GM19025 (cell line): Measurements from ENCODE around the gene TMEM30A.

Experiments used
- ATAC-seq: cut with Tn5 transposase; IDR thresholded peaks from one replicate; pipeline ENCODE4 v1.9.1; 2021; ENCODE audit warnings: mild to moderate bottlenecking, low read depth, moderate library complexity; ENCODE audit not compliant: unreplicated experiment

Gene TMEM30A

DNA sequence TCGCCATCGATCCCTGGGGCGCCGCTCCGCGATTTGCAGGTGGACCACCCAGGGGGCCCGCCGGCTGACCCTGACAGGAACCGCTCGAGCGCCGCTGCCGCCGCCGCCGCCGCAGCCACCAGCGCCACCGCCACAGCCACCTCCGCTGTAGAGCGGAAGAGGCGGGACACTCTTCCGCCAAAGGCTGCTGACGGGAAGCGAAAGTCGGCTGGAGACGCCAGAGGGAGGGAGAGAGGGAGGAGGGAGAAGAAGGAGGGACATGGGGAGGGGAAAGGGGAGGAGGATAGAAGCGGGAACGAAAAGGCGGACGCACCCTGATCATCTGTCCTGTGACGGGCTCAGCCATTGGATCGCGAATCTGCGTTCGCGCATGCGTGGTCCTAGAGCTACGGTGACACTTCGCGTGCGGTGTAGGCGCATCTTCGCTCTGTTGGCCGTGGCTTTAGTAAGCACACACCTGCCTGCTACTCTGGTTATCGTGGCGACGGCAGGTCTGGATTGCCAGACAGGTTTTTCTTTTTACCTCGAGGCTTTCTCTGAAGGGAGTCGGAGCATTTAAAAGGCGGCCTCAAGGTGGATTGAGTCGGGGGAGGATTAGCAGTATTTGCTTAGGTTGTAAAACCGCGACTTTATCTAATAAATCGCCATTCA lies at the start of gene TMEM30A:
TSS of gene TMEM30A (minus strand) at position 161 of the 651 bp plus-strand sequence. CDS start at position 7, 154 bp downstream.
- peak; percentile 93 for ATAC-seq

DNA sequence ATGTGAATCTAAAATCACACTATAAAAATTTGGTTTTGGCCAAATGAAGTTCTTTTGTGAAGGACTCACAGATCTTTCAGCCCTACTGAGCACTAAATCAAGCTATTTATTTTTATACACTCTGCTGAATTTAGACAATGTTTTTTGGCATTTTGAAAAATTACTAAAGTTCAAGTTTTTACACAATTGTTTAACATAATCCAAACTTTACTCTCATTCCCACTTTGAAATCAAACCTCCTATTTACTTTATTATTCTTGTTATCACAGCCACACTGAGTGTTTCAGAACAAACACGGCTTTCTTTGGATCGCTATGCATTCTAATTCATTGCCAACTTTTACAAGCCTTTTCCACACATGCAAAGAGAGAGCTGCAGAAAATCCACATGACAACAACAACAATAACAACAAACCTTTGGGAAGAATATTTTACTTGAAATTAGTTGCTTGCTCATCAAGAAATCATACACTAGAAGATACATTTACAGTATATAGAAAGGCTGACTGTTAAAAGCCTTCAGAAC lies 49.1 kb upstream of the TMEM30A start:
- no peak for ATAC-seq

DNA sequence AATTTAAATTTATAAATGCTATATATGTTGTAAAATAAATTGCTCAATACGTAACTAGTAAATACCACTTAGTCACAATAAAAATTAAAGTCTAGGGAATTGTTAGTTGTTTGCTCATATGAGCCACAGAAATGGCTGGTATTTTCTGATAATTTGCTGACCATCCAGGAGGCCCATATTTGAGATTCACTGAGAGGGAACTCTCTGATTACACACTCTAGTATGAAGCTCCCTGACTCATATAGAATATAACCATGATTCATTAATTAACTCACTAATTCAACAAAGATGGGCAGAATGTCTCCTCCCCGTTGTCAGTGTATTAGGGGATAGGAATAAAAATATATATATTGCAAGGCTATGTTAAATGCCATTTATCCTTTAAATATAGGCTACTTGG lies 46.6 kb upstream of the TMEM30A start:
- no peak for ATAC-seq

GRCh38 chr6:75329703-75330102 lies 45.1 kb upstream of the TMEM30A start:
- no peak for ATAC-seq

GRCh38 chr6:75327807-75328206 lies 43.2 kb upstream of the TMEM30A start:
- no peak for ATAC-seq

DNA sequence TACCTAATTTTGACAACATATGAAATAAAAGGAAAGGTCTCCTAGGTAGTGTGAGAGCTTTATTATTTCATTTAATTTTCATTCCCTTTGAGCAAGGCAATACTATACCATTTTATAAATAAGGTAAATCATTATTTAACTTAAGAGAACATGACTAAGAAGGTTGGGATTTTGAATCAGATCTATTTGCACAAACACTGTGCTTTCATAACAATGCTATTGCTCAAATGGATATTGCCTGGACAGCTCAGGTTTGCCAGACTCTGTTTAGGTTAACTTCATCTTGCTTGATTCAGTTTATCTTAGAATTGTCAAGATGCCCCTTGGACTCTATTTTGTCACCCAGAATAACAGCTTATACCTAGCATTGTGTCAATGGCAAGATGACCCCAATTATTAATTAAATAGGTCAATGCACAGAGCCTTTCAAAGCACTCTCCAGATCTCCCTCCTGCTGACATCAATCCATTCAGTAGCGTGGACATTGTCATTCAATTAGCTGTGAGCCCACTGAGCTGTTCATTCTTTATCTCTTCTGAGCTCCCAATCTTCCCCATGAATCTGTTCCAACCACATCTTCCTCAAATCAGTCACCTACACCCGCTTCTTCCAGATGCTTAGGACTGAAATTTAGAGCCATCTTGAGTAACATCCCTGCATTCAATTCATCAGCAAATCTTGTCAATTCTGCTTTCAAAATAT lies 42.1 kb upstream of the TMEM30A start:
- ATAC-seq, result no peak

DNA sequence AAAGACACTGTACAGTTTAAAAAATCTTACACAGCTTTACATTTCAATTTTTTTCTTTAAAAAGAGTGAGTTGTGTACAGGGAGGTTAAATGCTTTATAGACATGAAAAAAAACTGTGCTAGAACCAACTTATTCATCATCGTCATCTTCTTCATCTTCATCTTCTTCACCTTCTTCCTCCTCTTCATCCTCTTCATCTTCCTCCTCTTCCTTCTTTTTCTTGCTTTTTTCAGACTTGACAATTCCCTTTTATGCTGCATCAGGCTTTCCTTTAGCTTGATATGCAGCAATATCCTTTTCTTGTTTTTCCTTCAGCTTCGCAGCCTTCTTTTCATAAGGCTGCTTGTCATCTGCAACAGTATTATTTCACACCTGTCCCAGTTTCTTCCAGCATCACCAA lies 34.3 kb upstream of the TMEM30A start:
- ATAC-seq, result no peak

- no peak for ATAC-seq
These were observed 33.1 kb upstream of the TMEM30A start for GRCh38 chr6:75317503-75318206.

DNA sequence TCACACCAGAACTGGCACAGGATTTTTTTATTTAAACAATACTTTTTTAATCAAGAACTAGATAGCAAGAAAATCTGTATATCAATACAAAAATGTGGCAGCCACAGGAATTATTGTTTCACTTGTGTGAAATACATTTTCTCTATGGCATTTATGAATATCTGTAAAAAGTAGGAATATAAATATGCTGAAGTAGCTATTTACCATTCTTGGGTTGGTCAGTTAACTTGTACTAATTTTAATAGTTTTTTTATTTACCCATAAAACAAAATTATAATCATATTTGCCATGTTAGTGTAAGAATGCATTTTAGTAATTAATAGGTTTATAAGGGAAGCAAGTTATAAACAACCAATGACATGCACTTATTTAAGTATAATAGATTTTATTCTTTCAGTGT lies 31.4 kb upstream of the TMEM30A start:
- no peak for ATAC-seq

GRCh38 chr6:75308250-75308988 lies 23.8 kb upstream of the TMEM30A start:
- ATAC-seq, result no peak

DNA sequence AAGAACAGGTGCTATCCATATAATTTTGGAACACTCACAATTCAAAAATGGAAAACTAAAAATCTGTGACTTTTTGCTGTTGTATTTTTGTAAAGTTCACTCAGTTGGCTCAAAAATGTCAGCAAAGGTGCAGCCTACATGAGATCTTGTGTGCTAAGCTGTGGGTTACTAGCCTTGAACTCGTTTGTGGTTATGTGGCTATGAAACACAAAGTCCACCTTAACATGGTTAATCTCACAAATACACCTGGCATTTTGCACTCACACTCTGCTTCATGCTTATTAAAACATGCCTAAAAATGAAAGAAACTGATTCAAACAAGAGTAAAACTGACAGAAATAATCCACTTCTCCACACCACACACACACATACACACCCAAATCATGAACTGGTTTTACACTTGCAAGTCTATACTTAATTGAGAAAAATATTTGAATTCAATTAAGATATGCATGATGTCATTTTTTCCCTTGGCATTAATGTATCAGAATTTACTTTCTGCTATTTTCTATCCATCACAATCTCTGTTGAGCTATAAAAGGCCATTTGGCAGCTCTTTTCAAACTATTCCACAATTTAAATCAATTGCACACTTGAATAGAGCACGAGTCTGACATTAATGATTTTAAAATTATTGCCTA lies 22.9 kb upstream of the TMEM30A start:
- no peak for ATAC-seq

DNA sequence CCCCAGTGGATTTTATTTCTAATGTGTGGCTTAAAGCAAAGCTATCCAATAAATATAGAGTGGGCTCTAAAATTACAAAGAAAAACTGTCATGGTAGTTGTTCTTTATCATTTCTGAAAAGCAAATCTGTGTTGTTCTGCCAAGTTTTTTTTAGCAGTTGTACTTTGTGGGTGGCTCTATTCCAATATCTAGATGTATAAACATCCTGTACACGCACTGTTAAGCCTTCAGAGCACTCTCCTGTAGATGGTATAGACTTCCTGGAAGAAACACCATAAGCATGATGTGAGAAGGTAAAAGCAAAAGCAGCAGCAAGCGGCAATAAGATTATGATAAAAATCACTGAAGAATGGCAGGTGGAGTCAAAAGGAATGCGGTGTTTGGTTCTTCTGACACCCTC lies 21.5 kb upstream of the TMEM30A start:
- ATAC-seq, result no peak

DNA sequence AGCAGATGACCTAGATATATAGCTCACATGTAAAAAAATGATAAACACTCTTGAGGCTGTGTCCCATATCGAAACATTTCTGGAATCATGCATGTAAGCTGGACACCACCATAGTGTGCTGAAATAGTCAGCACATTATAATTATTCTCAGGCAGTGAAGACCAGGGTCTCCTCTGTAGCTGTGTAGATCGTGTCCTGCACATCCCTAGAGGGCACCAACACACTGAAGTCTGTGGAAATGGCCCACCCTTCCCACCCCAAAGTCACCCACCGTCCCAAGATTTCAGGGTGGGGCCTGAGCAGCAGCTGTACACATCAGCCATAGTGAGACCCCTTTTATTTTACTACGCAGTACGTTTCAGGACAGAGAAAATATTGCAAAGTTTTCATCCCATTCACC lies 21.0 kb upstream of the TMEM30A start:
- no peak for ATAC-seq

GRCh38 chr6:75302280-75302679 lies 17.7 kb upstream of the TMEM30A start:
- no peak for ATAC-seq

GRCh38 chr6:75301537-75301936 lies 16.9 kb upstream of the TMEM30A start:
- ATAC-seq, result no peak

GRCh38 chr6:75301088-75301487 lies 16.5 kb upstream of the TMEM30A start:
- no peak for ATAC-seq

DNA sequence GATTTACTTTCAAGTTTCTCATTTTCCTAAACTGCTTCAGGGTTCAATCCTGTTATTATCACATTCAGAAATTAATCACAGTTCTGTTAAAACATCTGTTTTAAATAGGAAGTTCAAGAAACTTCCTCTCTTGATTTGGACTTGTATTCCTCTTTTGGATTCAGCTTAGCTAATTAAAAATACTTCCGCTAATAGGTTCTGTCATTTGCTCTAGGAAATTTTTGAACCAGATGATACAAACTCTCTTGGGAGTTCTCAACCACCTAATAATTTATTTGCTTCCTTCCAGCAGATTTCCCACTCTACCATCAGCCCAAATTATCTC lies 15.9 kb upstream of the TMEM30A start:
- ATAC-seq, result no peak

DNA sequence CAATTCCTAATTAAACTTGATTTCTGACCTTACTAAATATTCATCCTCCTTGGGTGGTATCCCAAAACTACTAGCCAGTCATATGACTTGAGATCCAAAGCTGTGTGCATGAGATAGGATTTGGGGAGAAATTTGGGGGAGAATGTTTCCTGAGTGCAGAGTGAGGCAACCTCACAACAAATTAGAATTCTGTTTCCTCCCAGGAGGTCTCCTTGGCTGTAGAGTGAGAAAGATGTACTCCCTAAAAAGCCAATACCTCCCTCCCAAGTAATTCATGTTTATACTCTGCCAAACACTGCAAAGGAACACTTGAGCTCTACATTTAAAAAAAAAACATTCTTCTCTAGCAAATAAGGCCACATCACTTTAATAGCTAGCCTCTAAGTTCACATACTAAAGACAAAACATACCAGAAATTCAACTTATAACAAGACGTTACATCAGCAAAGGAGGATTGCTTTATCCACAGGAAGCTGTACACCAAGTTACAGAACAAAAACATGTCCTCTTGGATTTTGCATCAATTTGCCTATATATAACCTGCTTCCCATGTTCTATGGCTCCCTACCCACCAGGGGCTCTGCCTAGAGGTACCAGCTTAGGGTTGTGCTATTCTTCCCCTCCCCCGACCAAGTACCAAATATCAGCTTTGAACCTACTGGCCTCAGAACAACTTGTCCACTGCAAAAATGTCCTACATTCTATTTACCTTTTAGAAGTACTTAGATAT lies 15.4 kb upstream of the TMEM30A start:
- ATAC-seq, result no peak

- ATAC-seq, result no peak
These were observed 12.5 kb upstream of the TMEM30A start for GRCh38 chr6:75296811-75297779.
